Measurements from ENCODE around the gene FHIT.

- TF ChIP-seq POLR2AphosphoS5 (IDR thresholded peaks at IDR 0.05; ENCODE audit: low read depth, low read length) = no peak
- TF ChIP-seq, protein P1, sequence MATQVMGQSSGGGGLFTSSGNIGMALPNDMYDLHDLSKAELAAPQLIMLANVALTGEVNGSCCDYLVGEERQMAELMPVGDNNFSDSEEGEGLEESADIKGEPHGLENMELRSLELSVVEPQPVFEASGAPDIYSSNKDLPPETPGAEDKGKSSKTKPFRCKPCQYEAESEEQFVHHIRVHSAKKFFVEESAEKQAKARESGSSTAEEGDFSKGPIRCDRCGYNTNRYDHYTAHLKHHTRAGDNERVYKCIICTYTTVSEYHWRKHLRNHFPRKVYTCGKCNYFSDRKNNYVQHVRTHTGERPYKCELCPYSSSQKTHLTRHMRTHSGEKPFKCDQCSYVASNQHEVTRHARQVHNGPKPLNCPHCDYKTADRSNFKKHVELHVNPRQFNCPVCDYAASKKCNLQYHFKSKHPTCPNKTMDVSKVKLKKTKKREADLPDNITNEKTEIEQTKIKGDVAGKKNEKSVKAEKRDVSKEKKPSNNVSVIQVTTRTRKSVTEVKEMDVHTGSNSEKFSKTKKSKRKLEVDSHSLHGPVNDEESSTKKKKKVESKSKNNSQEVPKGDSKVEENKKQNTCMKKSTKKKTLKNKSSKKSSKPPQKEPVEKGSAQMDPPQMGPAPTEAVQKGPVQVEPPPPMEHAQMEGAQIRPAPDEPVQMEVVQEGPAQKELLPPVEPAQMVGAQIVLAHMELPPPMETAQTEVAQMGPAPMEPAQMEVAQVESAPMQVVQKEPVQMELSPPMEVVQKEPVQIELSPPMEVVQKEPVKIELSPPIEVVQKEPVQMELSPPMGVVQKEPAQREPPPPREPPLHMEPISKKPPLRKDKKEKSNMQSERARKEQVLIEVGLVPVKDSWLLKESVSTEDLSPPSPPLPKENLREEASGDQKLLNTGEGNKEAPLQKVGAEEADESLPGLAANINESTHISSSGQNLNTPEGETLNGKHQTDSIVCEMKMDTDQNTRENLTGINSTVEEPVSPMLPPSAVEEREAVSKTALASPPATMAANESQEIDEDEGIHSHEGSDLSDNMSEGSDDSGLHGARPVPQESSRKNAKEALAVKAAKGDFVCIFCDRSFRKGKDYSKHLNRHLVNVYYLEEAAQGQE (IDR thresholded peaks at IDR 0.05; ENCODE audit: insufficient read depth in 1 of 2, low read depth in 2 of 2, low read length in 2 of 2) = no peak
Measured at GRCh38 chr3:61226166-61226686, 25.0 kb downstream of the FHIT start.
